ENCODE data around the gene RPS6KC1.

- no peak for TF ChIP-seq HDGF (IDR thresholded peaks at IDR 0.05; ENCODE audit: borderline replicate concordance)
- TF ChIP-seq FOXK2 (IDR thresholded peaks at IDR 0.05), result no peak
- no peak for TF ChIP-seq NFRKB (IDR thresholded peaks at IDR 0.05)
- TF ChIP-seq ARNT (IDR thresholded peaks at IDR 0.05), result no peak
- TF ChIP-seq TARDBP (IDR thresholded peaks at IDR 0.05), result no peak
Measured at GRCh38 chr1:213119794-213120193, 68.8 kb downstream of the RPS6KC1 start.

Measured in HEK293T (cell line).